HCT116 (cell line): ENCODE results near the gene NEK5. TPM values are rescaled to one million over a fixed set of nuclear protein-coding genes. Genes with fewer than 3 reads are reported as not detected.
A peak's percentile ranks its signal among the peaks of the same experiment; 100 is the strongest.

Experiments
- ATAC-seq: fragments of 200-7000 bp; cut with Tn5 transposase; 2 replicates; pipeline ENCODE4 v1.9.1; 2020; ENCODE audit warnings: mild to moderate bottlenecking, moderate library complexity
- BruUV-seq: library from RNA; stranded (reverse); fragments of 400-500 nt; replicated peaks from 2 replicates; lab custom pipeline; 2021; lab: Mats Ljungman, UMichigan
- CTCF ChIA-PET: fragments of 300-600 bp; sonication (Branson Sonifier 250); formaldehyde crosslinking; loops from one replicate; lab custom pipeline; 2021; ENCODE audit warnings: antibody characterized with exemption; lab: Charles Lee
- POLR2A ChIA-PET: fragments of 300-600, 350-600 bp; sonication (Branson Sonifier 250); formaldehyde crosslinking; loops from one replicate; lab custom pipeline; 2021; ENCODE audit warnings: antibody characterized with exemption; lab: Charles Lee
- RAD21 ChIA-PET, 2 experiments: fragments of 300-600 bp; sonication (Branson Sonifier 250); formaldehyde crosslinking; loops; one replicate each; lab custom pipeline; 2023; ENCODE audit warnings: low total read pairs in 2 of 2; ENCODE audit not compliant: uncharacterized antibody in 2 of 2, unreplicated experiment in 2 of 2, low non-redundant PET in 1 of 2; lab: Charles Lee
- DNase-seq: peaks from one replicate; pipeline ENCODE4 v3.0.0-alpha.2; 2010; ENCODE audit warnings: low read depth, low spot score
- H2AFZ ChIP-seq: fragments of 200-600 bp; shearing (Covaris generic), sonication (generic); 2 replicates; pipeline ENCODE4 v1.6.1; 2017; ENCODE audit warnings: low read depth, mixed run types, mixed read lengths, antibody characterized with exemption, low read length; ENCODE audit not compliant: poor library complexity, severe bottlenecking
- H3K27ac ChIP-seq: 2 replicates; pipeline ENCODE4 v1.5.1; 2012; ENCODE audit warnings: low read depth, low read length
- H3K27me3 ChIP-seq: fragments of 200-600 bp; sonication (generic); 2 replicates; pipeline ENCODE4 v1.6.1; 2016; ENCODE audit warnings: mixed run types, low read length, mixed read lengths; ENCODE audit not compliant: insufficient read depth
- H3K36me3 ChIP-seq, 2 experiments: fragments of 200-500 bp in 1 of 2; fragments of 200-600 bp in 1 of 2; sonication (Bioruptor generic) in 1 of 2; sonication (generic) in 1 of 2; 2 replicates each; pipeline versions ENCODE4 v1.5.1 to v1.6.1; 2014 to 2016; ENCODE audit warnings: low read length in 2 of 2, inconsistent platforms in 1 of 2, mixed read lengths in 1 of 2, mixed run types in 1 of 2; ENCODE audit not compliant: insufficient read depth in 2 of 2, control insufficient read depth in 1 of 2
- H3K4me1 ChIP-seq, 2 experiments: fragments of 200-600 bp in 1 of 2; sonication (generic) in 1 of 2; 2 replicates each; pipeline versions ENCODE4 v1.5.1 to v1.6.1; 2012 to 2017; ENCODE audit warnings: low read length in 2 of 2, inconsistent platforms in 1 of 2, mild to moderate bottlenecking in 1 of 2, mixed read lengths in 1 of 2, mixed run types in 1 of 2, moderate library complexity in 1 of 2; ENCODE audit not compliant: insufficient read depth in 2 of 2, control insufficient read depth in 1 of 2
- H3K4me2 ChIP-seq: fragments of 200-600 bp; sonication (generic); 2 replicates; pipeline ENCODE4 v1.6.1; 2017; ENCODE audit warnings: mixed run types, low read length, mixed read lengths
- H3K4me3 ChIP-seq, 2 experiments: fragments of 200-600 bp in 1 of 2; sonication (generic) in 1 of 2; replicated peaks in 1 of 2; 2 replicates each; pipeline ENCODE4 v1.5.1; 2011 to 2016; ENCODE audit warnings: low read length in 2 of 2, control low read depth in 1 of 2, low read depth in 1 of 2, mild to moderate bottlenecking in 1 of 2, mixed read lengths in 1 of 2, mixed run types in 1 of 2
- H3K79me2 ChIP-seq: fragments of 200-600 bp; sonication (generic); 2 replicates; pipeline ENCODE4 v1.6.1; 2017; ENCODE audit warnings: mild to moderate bottlenecking, mixed run types, low read length, moderate library complexity, mixed read lengths; ENCODE audit not compliant: insufficient read depth
- H3K9ac ChIP-seq: fragments of 200-600 bp; sonication (generic); 2 replicates; pipeline ENCODE4 v1.6.1; 2016; ENCODE audit warnings: low read length, mixed read lengths
- H3K9me2 ChIP-seq: fragments of 200-600 bp; sonication (generic), shearing (Covaris generic); 2 replicates; pipeline ENCODE4 v1.6.1; 2017; ENCODE audit warnings: mixed run types, mild to moderate bottlenecking, moderate library complexity; ENCODE audit not compliant: insufficient read depth
- H3K9me3 ChIP-seq, 2 experiments: fragments of 200-500 bp in 1 of 2; fragments of 200-600 bp in 1 of 2; sonication (Bioruptor generic) in 1 of 2; sonication (generic) in 1 of 2; 2 replicates each; pipeline ENCODE4 v1.6.1; 2014 to 2017; ENCODE audit warnings: low read length in 2 of 2, mixed read lengths in 2 of 2, inconsistent platforms in 1 of 2, low read depth in 1 of 2, mild to moderate bottlenecking in 1 of 2, mixed run types in 1 of 2, moderate library complexity in 1 of 2; ENCODE audit not compliant: control insufficient read depth in 1 of 2, insufficient read depth in 1 of 2
- H4K20me1 ChIP-seq: fragments of 200-600 bp; sonication (generic), shearing (Covaris generic); 2 replicates; pipeline ENCODE4 v1.6.1; 2017; ENCODE audit warnings: mixed run types, mild to moderate bottlenecking, moderate library complexity; ENCODE audit not compliant: insufficient read depth
- CBX3 ChIP-seq: IDR thresholded peaks from 2 replicates; pipeline ENCODE4 v1.6.1; 2012; ENCODE audit warnings: low read depth
- CEBPB ChIP-seq: IDR thresholded peaks from 2 replicates; pipeline ENCODE4 v1.6.1; 2012; ENCODE audit warnings: low read depth
- EGR1 ChIP-seq: IDR thresholded peaks from 2 replicates; pipeline ENCODE4 v1.6.1; 2012; ENCODE audit warnings: low read depth
- ELF1 ChIP-seq: IDR thresholded peaks from 2 replicates; pipeline ENCODE4 v1.6.1; 2012; ENCODE audit warnings: low read depth, borderline replicate concordance
- EZH2 ChIP-seq: fragments of 200-600 bp; sonication (generic); IDR thresholded peaks from 2 replicates; pipeline ENCODE4 v1.6.1; 2017; ENCODE audit warnings: antibody characterized with exemption, mixed run types
- EZH2phosphoT487 ChIP-seq: fragments of 200-600 bp; IDR thresholded peaks from 2 replicates; pipeline ENCODE4 v1.6.1; 2018; ENCODE audit warnings: antibody characterized with exemption, borderline replicate concordance
- FOSL1 ChIP-seq: IDR thresholded peaks from 2 replicates; pipeline ENCODE4 v1.6.1; 2012; ENCODE audit warnings: low read depth
- JUND ChIP-seq: IDR thresholded peaks from 2 replicates; pipeline ENCODE4 v1.6.1; 2012
- MAX ChIP-seq: IDR thresholded peaks from 2 replicates; pipeline ENCODE4 v1.6.1; 2012
- POLR2A ChIP-seq: IDR thresholded peaks from 2 replicates; pipeline ENCODE4 v1.7.0; 2011; ENCODE audit warnings: borderline replicate concordance; ENCODE audit not compliant: insufficient read depth, insufficient read length; ENCODE audit errors: extremely low read depth
- POLR2AphosphoS5 ChIP-seq: IDR thresholded peaks from 2 replicates; pipeline ENCODE4 v1.6.1; 2011; ENCODE audit warnings: mild to moderate bottlenecking, low read depth, low read length, moderate library complexity
- RAD21 ChIP-seq: IDR thresholded peaks from 2 replicates; pipeline ENCODE4 v1.6.1; 2012; ENCODE audit warnings: low read depth, mild to moderate bottlenecking
- SIN3A ChIP-seq: IDR thresholded peaks from 2 replicates; pipeline ENCODE4 v1.6.1; 2012; ENCODE audit warnings: low read depth
- TCF7L2 ChIP-seq: IDR thresholded peaks from 2 replicates; pipeline ENCODE4 v1.7.0; 2011; ENCODE audit warnings: borderline replicate concordance, inconsistent platforms; ENCODE audit not compliant: insufficient read depth, insufficient read length; ENCODE audit errors: extremely low read depth
- ZFX ChIP-seq: fragments of 450-650 bp; IDR thresholded peaks from 2 replicates; pipeline ENCODE4 v1.6.1; 2017
- ZNF274 ChIP-seq: fragments of 200-500 bp; sonication (Bioruptor generic); IDR thresholded peaks from 2 replicates; pipeline ENCODE4 v1.6.1; 2014; ENCODE audit warnings: mild to moderate bottlenecking, low read depth, low read length, inconsistent platforms
- intact Hi-C: fragments of 100-400 bp; cut with micrococcal nuclease; formaldehyde crosslinking; loops from 2 replicates; pipeline ENCODE4 v1.10.0; 2022
- total RNA-seq: library from RNA; stranded (reverse); gene quantifications from one replicate; pipeline ENCODE4 v1.2.1, GENCODE V29; 2021; ENCODE audit not compliant: unreplicated experiment
- TF ChIP-seq, protein P1 (sequence below): IDR thresholded peaks from 2 replicates; pipeline ENCODE4 v1.6.1; 2012; ENCODE audit warnings: low read depth
- TF ChIP-seq, protein P2 (sequence below): IDR thresholded peaks from 2 replicates; pipeline ENCODE4 v1.6.1; 2011; ENCODE audit warnings: mild to moderate bottlenecking, low read length, moderate library complexity; ENCODE audit not compliant: insufficient replicate concordance; ENCODE audit errors: extremely low read depth
- TF ChIP-seq, protein P3 (sequence below), 3 experiments: fragments of 200-600 bp in 1 of 3; sonication (generic) in 1 of 3; IDR thresholded peaks in 2 of 3; conservative IDR thresholded peaks in 1 of 3; 2 replicates each; pipeline ENCODE4 v1.5.1; 2012 to 2017; ENCODE audit warnings: low read depth in 2 of 3, low read length in 2 of 3, antibody characterized with exemption in 1 of 3, borderline replicate concordance in 1 of 3, control low read depth in 1 of 3, mild to moderate bottlenecking in 1 of 3, mixed read lengths in 1 of 3, mixed run types in 1 of 3, moderate library complexity in 1 of 3; ENCODE audit not compliant: insufficient read depth in 1 of 3

Gene NEK5
- total RNA-seq, 1 experiment from 2014 or later: 1.5 TPM

GRCh38 chr13:52012512-52012836 is 116.4 kb downstream of the NEK5 start:
- no peaks in the 10 kb centered on the region; a peak in 1 of 4 replicates for H3K36me3 ChIP-seq
- H3K27ac ChIP-seq: peak overlapping the region; percentile 31
- DNase-seq (no peak), ATAC-seq (peak; percentile 3)
- TSS peak; percentile 77 for BruUV-seq
- POLR2A ChIA-PET: interaction anchor here (1.1 to 1.5 kb wide), 2 partner anchors 26 to 115 kb away, joined by 3 read pairs; no protein-coding TSS in a partner anchor
- no peaks in the 10 kb centered on the region for H3K27me3 ChIP-seq
- H3K79me2 ChIP-seq: peaks cover 41% of the 10 kb centered on the region
- no peak for TF ChIP-seq ZNF274
- no peak for TF ChIP-seq CEBPB
- TF ChIP-seq POLR2A: no peak
- no peak for TF ChIP-seq ZFX
- TF ChIP-seq JUND: no peak
- TF ChIP-seq SIN3A: no peak
- no peak for TF ChIP-seq CBX3
- no peak for TF ChIP-seq EZH2phosphoT487
- no peak for TF ChIP-seq ELF1
- no peak for TF ChIP-seq FOSL1
- TF ChIP-seq, protein P1, sequence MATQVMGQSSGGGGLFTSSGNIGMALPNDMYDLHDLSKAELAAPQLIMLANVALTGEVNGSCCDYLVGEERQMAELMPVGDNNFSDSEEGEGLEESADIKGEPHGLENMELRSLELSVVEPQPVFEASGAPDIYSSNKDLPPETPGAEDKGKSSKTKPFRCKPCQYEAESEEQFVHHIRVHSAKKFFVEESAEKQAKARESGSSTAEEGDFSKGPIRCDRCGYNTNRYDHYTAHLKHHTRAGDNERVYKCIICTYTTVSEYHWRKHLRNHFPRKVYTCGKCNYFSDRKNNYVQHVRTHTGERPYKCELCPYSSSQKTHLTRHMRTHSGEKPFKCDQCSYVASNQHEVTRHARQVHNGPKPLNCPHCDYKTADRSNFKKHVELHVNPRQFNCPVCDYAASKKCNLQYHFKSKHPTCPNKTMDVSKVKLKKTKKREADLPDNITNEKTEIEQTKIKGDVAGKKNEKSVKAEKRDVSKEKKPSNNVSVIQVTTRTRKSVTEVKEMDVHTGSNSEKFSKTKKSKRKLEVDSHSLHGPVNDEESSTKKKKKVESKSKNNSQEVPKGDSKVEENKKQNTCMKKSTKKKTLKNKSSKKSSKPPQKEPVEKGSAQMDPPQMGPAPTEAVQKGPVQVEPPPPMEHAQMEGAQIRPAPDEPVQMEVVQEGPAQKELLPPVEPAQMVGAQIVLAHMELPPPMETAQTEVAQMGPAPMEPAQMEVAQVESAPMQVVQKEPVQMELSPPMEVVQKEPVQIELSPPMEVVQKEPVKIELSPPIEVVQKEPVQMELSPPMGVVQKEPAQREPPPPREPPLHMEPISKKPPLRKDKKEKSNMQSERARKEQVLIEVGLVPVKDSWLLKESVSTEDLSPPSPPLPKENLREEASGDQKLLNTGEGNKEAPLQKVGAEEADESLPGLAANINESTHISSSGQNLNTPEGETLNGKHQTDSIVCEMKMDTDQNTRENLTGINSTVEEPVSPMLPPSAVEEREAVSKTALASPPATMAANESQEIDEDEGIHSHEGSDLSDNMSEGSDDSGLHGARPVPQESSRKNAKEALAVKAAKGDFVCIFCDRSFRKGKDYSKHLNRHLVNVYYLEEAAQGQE: no peak
- TF ChIP-seq POLR2AphosphoS5: no peak
- TF ChIP-seq RAD21: no peak
- no peak for TF ChIP-seq EZH2
- no peak for TF ChIP-seq TCF7L2
- no peak for TF ChIP-seq EGR1
- TF ChIP-seq, protein P2, sequence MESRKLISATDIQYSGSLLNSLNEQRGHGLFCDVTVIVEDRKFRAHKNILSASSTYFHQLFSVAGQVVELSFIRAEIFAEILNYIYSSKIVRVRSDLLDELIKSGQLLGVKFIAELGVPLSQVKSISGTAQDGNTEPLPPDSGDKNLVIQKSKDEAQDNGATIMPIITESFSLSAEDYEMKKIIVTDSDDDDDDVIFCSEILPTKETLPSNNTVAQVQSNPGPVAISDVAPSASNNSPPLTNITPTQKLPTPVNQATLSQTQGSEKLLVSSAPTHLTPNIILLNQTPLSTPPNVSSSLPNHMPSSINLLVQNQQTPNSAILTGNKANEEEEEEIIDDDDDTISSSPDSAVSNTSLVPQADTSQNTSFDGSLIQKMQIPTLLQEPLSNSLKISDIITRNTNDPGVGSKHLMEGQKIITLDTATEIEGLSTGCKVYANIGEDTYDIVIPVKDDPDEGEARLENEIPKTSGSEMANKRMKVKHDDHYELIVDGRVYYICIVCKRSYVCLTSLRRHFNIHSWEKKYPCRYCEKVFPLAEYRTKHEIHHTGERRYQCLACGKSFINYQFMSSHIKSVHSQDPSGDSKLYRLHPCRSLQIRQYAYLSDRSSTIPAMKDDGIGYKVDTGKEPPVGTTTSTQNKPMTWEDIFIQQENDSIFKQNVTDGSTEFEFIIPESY: no peak
- no peak for TF ChIP-seq MAX
- TF ChIP-seq, protein P3, sequence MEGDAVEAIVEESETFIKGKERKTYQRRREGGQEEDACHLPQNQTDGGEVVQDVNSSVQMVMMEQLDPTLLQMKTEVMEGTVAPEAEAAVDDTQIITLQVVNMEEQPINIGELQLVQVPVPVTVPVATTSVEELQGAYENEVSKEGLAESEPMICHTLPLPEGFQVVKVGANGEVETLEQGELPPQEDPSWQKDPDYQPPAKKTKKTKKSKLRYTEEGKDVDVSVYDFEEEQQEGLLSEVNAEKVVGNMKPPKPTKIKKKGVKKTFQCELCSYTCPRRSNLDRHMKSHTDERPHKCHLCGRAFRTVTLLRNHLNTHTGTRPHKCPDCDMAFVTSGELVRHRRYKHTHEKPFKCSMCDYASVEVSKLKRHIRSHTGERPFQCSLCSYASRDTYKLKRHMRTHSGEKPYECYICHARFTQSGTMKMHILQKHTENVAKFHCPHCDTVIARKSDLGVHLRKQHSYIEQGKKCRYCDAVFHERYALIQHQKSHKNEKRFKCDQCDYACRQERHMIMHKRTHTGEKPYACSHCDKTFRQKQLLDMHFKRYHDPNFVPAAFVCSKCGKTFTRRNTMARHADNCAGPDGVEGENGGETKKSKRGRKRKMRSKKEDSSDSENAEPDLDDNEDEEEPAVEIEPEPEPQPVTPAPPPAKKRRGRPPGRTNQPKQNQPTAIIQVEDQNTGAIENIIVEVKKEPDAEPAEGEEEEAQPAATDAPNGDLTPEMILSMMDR (IDR thresholded peaks at IDR 0.05 in 2 of 3, conservative IDR thresholded peaks at IDR 0.05 in 1 of 3; ENCODE audit: borderline replicate concordance in 1 of 3, insufficient read depth in 1 of 3, low read depth in 2 of 3, low read length in 2 of 3): no peak
- TF ChIP-seq, all 23 proteins: peak for 0
- Histone ChIP-seq H3K9me3 (no peaks in the 10 kb centered on the region), H4K20me1 (no peaks in the 10 kb centered on the region), H3K4me1 (peaks cover 10 to 14% of the 10 kb centered on the region in 2 experiments), H3K9ac (peak overlapping the region; percentile 65), H3K9me2 (no peaks in the 10 kb centered on the region), H2AFZ (no peak overlapping the region), H3K4me2 (peak overlapping the region; percentile 89), H3K4me3 (peak overlapping the region; percentile 64 to 100)
- RAD21 ChIA-PET: no interaction called here
- intact Hi-C loops: loop anchor here (5.0 kb wide), 1 partner anchor 440 kb away; the partner anchor contains the start of gene VPS36
- CTCF ChIA-PET: interaction anchor here (1.1 kb wide), 2 partner anchors 11 to 438 kb away, joined by 4 to 5 read pairs; partner anchors contain the start of gene VPS36
